HCT116 (cell line): Measurements from ENCODE around the gene TRMT10B. TPM values are rescaled to one million over a fixed set of nuclear protein-coding genes. Genes with fewer than 3 reads are reported as not detected.

Experiments
- ATAC-seq: fragments of 200-7000 bp; cut with Tn5 transposase; 2 replicates; pipeline ENCODE4 v1.9.1; 2020; ENCODE audit warnings: mild to moderate bottlenecking, moderate library complexity
- BruUV-seq: library from RNA; stranded (reverse); fragments of 400-500 nt; replicated peaks from 2 replicates; lab custom pipeline; 2021; lab: Mats Ljungman, UMichigan
- CTCF ChIA-PET: fragments of 300-600 bp; sonication (Branson Sonifier 250); formaldehyde crosslinking; loops from one replicate; lab custom pipeline; 2021; ENCODE audit warnings: antibody characterized with exemption; lab: Charles Lee
- POLR2A ChIA-PET: fragments of 300-600, 350-600 bp; sonication (Branson Sonifier 250); formaldehyde crosslinking; loops from one replicate; lab custom pipeline; 2021; ENCODE audit warnings: antibody characterized with exemption; lab: Charles Lee
- RAD21 ChIA-PET, 2 experiments: fragments of 300-600 bp; sonication (Branson Sonifier 250); formaldehyde crosslinking; loops; one replicate each; lab custom pipeline; 2023; ENCODE audit warnings: low total read pairs in 2 of 2; ENCODE audit not compliant: uncharacterized antibody in 2 of 2, unreplicated experiment in 2 of 2, low non-redundant PET in 1 of 2; lab: Charles Lee
- DNase-seq: peaks from one replicate; pipeline ENCODE4 v3.0.0-alpha.2; 2010; ENCODE audit warnings: low read depth, low spot score
- H2AFZ ChIP-seq: fragments of 200-600 bp; shearing (Covaris generic), sonication (generic); 2 replicates; pipeline ENCODE4 v1.6.1; 2017; ENCODE audit warnings: low read depth, mixed run types, mixed read lengths, antibody characterized with exemption, low read length; ENCODE audit not compliant: poor library complexity, severe bottlenecking
- H3K27ac ChIP-seq: 2 replicates; pipeline ENCODE4 v1.5.1; 2012; ENCODE audit warnings: low read depth, low read length
- H3K27me3 ChIP-seq: fragments of 200-600 bp; sonication (generic); 2 replicates; pipeline ENCODE4 v1.6.1; 2016; ENCODE audit warnings: mixed run types, low read length, mixed read lengths; ENCODE audit not compliant: insufficient read depth
- H3K36me3 ChIP-seq, 2 experiments: fragments of 200-500 bp in 1 of 2; fragments of 200-600 bp in 1 of 2; sonication (Bioruptor generic) in 1 of 2; sonication (generic) in 1 of 2; 2 replicates each; pipeline versions ENCODE4 v1.5.1 to v1.6.1; 2014 to 2016; ENCODE audit warnings: low read length in 2 of 2, inconsistent platforms in 1 of 2, mixed read lengths in 1 of 2, mixed run types in 1 of 2; ENCODE audit not compliant: insufficient read depth in 2 of 2, control insufficient read depth in 1 of 2
- H3K4me1 ChIP-seq, 2 experiments: fragments of 200-600 bp in 1 of 2; sonication (generic) in 1 of 2; 2 replicates each; pipeline versions ENCODE4 v1.5.1 to v1.6.1; 2012 to 2017; ENCODE audit warnings: low read length in 2 of 2, inconsistent platforms in 1 of 2, mild to moderate bottlenecking in 1 of 2, mixed read lengths in 1 of 2, mixed run types in 1 of 2, moderate library complexity in 1 of 2; ENCODE audit not compliant: insufficient read depth in 2 of 2, control insufficient read depth in 1 of 2
- H3K4me2 ChIP-seq: fragments of 200-600 bp; sonication (generic); 2 replicates; pipeline ENCODE4 v1.6.1; 2017; ENCODE audit warnings: mixed run types, low read length, mixed read lengths
- H3K4me3 ChIP-seq, 2 experiments: fragments of 200-600 bp in 1 of 2; sonication (generic) in 1 of 2; replicated peaks in 1 of 2; 2 replicates each; pipeline ENCODE4 v1.5.1; 2011 to 2016; ENCODE audit warnings: low read length in 2 of 2, control low read depth in 1 of 2, low read depth in 1 of 2, mild to moderate bottlenecking in 1 of 2, mixed read lengths in 1 of 2, mixed run types in 1 of 2
- H3K79me2 ChIP-seq: fragments of 200-600 bp; sonication (generic); 2 replicates; pipeline ENCODE4 v1.6.1; 2017; ENCODE audit warnings: mild to moderate bottlenecking, mixed run types, low read length, moderate library complexity, mixed read lengths; ENCODE audit not compliant: insufficient read depth
- H3K9ac ChIP-seq: fragments of 200-600 bp; sonication (generic); 2 replicates; pipeline ENCODE4 v1.6.1; 2016; ENCODE audit warnings: low read length, mixed read lengths
- H3K9me2 ChIP-seq: fragments of 200-600 bp; sonication (generic), shearing (Covaris generic); 2 replicates; pipeline ENCODE4 v1.6.1; 2017; ENCODE audit warnings: mixed run types, mild to moderate bottlenecking, moderate library complexity; ENCODE audit not compliant: insufficient read depth
- H3K9me3 ChIP-seq, 2 experiments: fragments of 200-500 bp in 1 of 2; fragments of 200-600 bp in 1 of 2; sonication (Bioruptor generic) in 1 of 2; sonication (generic) in 1 of 2; 2 replicates each; pipeline ENCODE4 v1.6.1; 2014 to 2017; ENCODE audit warnings: low read length in 2 of 2, mixed read lengths in 2 of 2, inconsistent platforms in 1 of 2, low read depth in 1 of 2, mild to moderate bottlenecking in 1 of 2, mixed run types in 1 of 2, moderate library complexity in 1 of 2; ENCODE audit not compliant: control insufficient read depth in 1 of 2, insufficient read depth in 1 of 2
- H4K20me1 ChIP-seq: fragments of 200-600 bp; sonication (generic), shearing (Covaris generic); 2 replicates; pipeline ENCODE4 v1.6.1; 2017; ENCODE audit warnings: mixed run types, mild to moderate bottlenecking, moderate library complexity; ENCODE audit not compliant: insufficient read depth
- ATF3 ChIP-seq: IDR thresholded peaks from 2 replicates; pipeline ENCODE4 v1.6.1; 2012
- CBX3 ChIP-seq: IDR thresholded peaks from 2 replicates; pipeline ENCODE4 v1.6.1; 2012; ENCODE audit warnings: low read depth
- EZH2 ChIP-seq: fragments of 200-600 bp; sonication (generic); IDR thresholded peaks from 2 replicates; pipeline ENCODE4 v1.6.1; 2017; ENCODE audit warnings: antibody characterized with exemption, mixed run types
- MAX ChIP-seq: IDR thresholded peaks from 2 replicates; pipeline ENCODE4 v1.6.1; 2012
- SRF ChIP-seq: IDR thresholded peaks from 2 replicates; pipeline ENCODE4 v1.6.1; 2012; ENCODE audit warnings: low read depth
- YY1 ChIP-seq: IDR thresholded peaks from 2 replicates; pipeline ENCODE4 v1.6.1; 2011; ENCODE audit warnings: low read length, low read depth, moderate library complexity, mild to moderate bottlenecking; ENCODE audit not compliant: insufficient replicate concordance; ENCODE audit errors: extremely low read depth
- ZBTB33 ChIP-seq: IDR thresholded peaks from 2 replicates; pipeline ENCODE4 v1.6.1; 2011; ENCODE audit warnings: mild to moderate bottlenecking, low read length, moderate library complexity; ENCODE audit not compliant: insufficient replicate concordance; ENCODE audit errors: extremely low read depth
- ZFX ChIP-seq: fragments of 450-650 bp; IDR thresholded peaks from 2 replicates; pipeline ENCODE4 v1.6.1; 2017
- intact Hi-C: fragments of 100-400 bp; cut with micrococcal nuclease; formaldehyde crosslinking; loops from 2 replicates; pipeline ENCODE4 v1.10.0; 2022
- total RNA-seq: library from RNA; stranded (reverse); gene quantifications from one replicate; pipeline ENCODE4 v1.2.1, GENCODE V29; 2021; ENCODE audit not compliant: unreplicated experiment

Gene TRMT10B
- total RNA-seq, 1 experiment from 2014 or later, result 5.5 TPM

GRCh38 chr9:37790096-37790495 lies 36.5 kb downstream of the TRMT10B start:
- RAD21 ChIA-PET, result no interaction called here
- POLR2A ChIA-PET, result no interaction called here

More at GRCh38 chr9:37790096-37790495, 36.5 kb downstream of the TRMT10B start:
- H3K9me3 ChIP-seq, result no peaks in the 10 kb centered on the region
- no peak for TF ChIP-seq SRF
- TF ChIP-seq ZFX, result no peak
- TF ChIP-seq CBX3, result no peak
- TF ChIP-seq YY1, result no peak
- no peak for TF ChIP-seq MAX
- TF ChIP-seq EZH2, result no peak
- TF ChIP-seq ZBTB33, result no peak
- TF ChIP-seq ATF3, result no peak
- no peaks in the 10 kb centered on the region for H3K27me3 ChIP-seq
- no peak overlapping the region for H3K27ac ChIP-seq
- no peak overlapping the region for H3K4me3 ChIP-seq
- peaks cover 4 to 6% of the 10 kb centered on the region in 2 experiments; a peak in 3 of 4 replicates for H3K4me1 ChIP-seq
- H3K79me2 ChIP-seq, result no peaks in the 10 kb centered on the region
- DNase-seq (no peak), ATAC-seq (no peak)
- no peak overlapping the region for H2AFZ ChIP-seq
- H3K9me2 ChIP-seq, result no peaks in the 10 kb centered on the region
- no peaks in the 10 kb centered on the region for H3K36me3 ChIP-seq
- intact Hi-C loops, result no loop called here
- CTCF ChIA-PET, result no interaction called here
- no peaks in the 10 kb centered on the region for H4K20me1 ChIP-seq
- H3K9ac ChIP-seq, result no peak overlapping the region
- no TSS peak for BruUV-seq
- H3K4me2 ChIP-seq, result no peak overlapping the region
